GM23248 (cell line): ENCODE data around the gene ZDHHC16. TPM values are rescaled to one million over a fixed set of nuclear protein-coding genes. Genes with fewer than 3 reads are reported as not detected.

Experiments used
- DNase-seq: peaks from one replicate; pipeline ENCODE4 v3.0.0-alpha.2; 2015
- H2AFZ ChIP-seq: fragments of 200-600 bp; sonication (generic); 2 replicates; pipeline ENCODE4 v1.6.1; 2016; ENCODE audit warnings: antibody characterized with exemption
- H3F3A ChIP-seq: fragments of 200-600 bp; sonication (generic); 2 replicates; pipeline ENCODE4 v1.6.1; 2016; ENCODE audit warnings: mild to moderate bottlenecking, antibody characterized with exemption, mixed run types; ENCODE audit not compliant: insufficient read depth
- H3K27ac ChIP-seq: fragments of 200-600 bp; sonication (generic); 2 replicates; pipeline ENCODE4 v1.5.1; 2016; ENCODE audit warnings: mild to moderate bottlenecking
- H3K27me3 ChIP-seq: fragments of 200-600 bp; sonication (generic); replicated peaks from 2 replicates; pipeline ENCODE4 v1.6.1; 2016; ENCODE audit warnings: mild to moderate bottlenecking; ENCODE audit not compliant: insufficient read depth
- H3K36me3 ChIP-seq: fragments of 200-600 bp; sonication (generic); 2 replicates; pipeline ENCODE4 v1.6.1; 2016; ENCODE audit warnings: low read depth, mild to moderate bottlenecking
- H3K4me1 ChIP-seq: fragments of 200-600 bp; sonication (generic); 2 replicates; pipeline ENCODE4 v1.6.1; 2016; ENCODE audit warnings: mild to moderate bottlenecking; ENCODE audit not compliant: insufficient read depth
- H3K4me2 ChIP-seq: fragments of 200-600 bp; sonication (generic); one replicate; pipeline ENCODE4 v1.6.1; 2016; ENCODE audit warnings: mild to moderate bottlenecking; ENCODE audit not compliant: unreplicated experiment
- H3K4me3 ChIP-seq: fragments of 200-600 bp; sonication (generic); 2 replicates; pipeline ENCODE4 v1.5.1; 2016; ENCODE audit warnings: mild to moderate bottlenecking
- H3K79me2 ChIP-seq: fragments of 200-600 bp; sonication (generic); 2 replicates; pipeline ENCODE4 v1.6.1; 2016; ENCODE audit warnings: mild to moderate bottlenecking; ENCODE audit not compliant: insufficient read depth
- H3K9ac ChIP-seq: fragments of 200-600 bp; sonication (generic); 2 replicates; pipeline ENCODE4 v1.6.1; 2016; ENCODE audit warnings: mild to moderate bottlenecking
- H3K9me2 ChIP-seq: fragments of 200-600 bp; sonication (generic); 2 replicates; pipeline ENCODE4 v1.6.1; 2016; ENCODE audit warnings: mixed run types, mild to moderate bottlenecking, moderate library complexity; ENCODE audit not compliant: insufficient read depth
- H3K9me3 ChIP-seq: fragments of 200-600 bp; sonication (generic); one replicate; pipeline ENCODE4 v1.6.1; 2017; ENCODE audit warnings: low read depth
- H4K20me1 ChIP-seq: fragments of 200-600 bp; sonication (generic); 2 replicates; pipeline ENCODE4 v1.6.0; 2016; ENCODE audit not compliant: insufficient read depth
- EZH2 ChIP-seq: fragments of 200-600 bp; sonication (generic); IDR thresholded peaks from 2 replicates; pipeline ENCODE4 v1.6.1; 2018; ENCODE audit warnings: antibody characterized with exemption, mild to moderate bottlenecking; ENCODE audit not compliant: insufficient read depth, poor library complexity, severe bottlenecking
- EZH2phosphoT487 ChIP-seq: fragments of 200-600 bp; sonication (generic); IDR thresholded peaks from 2 replicates; pipeline ENCODE4 v1.6.1; 2018; ENCODE audit warnings: antibody characterized with exemption, moderate library complexity, mild to moderate bottlenecking, low read depth; ENCODE audit not compliant: insufficient read depth
- WGBS, 2 experiments: methylation state at CpG; one replicate each; pipeline ENCODE4 v1.1.6; 2015 to 2017; ENCODE audit warnings: low lambda C conversion rate in 2 of 2, low coverage in 1 of 2; ENCODE audit errors: missing lambda C conversion rate in 2 of 2; 5-methylcytosine and 5-hydroxymethylcytosine counted together
- in situ Hi-C: fragments of 300-500 bp; cut with MboI; formaldehyde crosslinking; loops from 2 replicates; pipeline ENCODE4 v1.15.0; 2020
- polyA plus RNA-seq: library from polyadenylated mRNA; unstranded; fragments of >200 nt; fragmentation: Nextera tagmentation; extraction: Ambion mirVana; gene quantifications from 2 replicates; pipeline ENCODE4 v1.2.1, GENCODE V29; 2016
- small RNA-seq: library from RNA; depleted of rRNA; stranded (forward); fragments of <200 nt; gene quantifications from one replicate; pipeline ENCODE3, GENCODE V24; 2014; ENCODE audit warnings: low read depth, low replicate concordance
- total RNA-seq: library from RNA; depleted of rRNA; stranded (reverse); fragments of >200 nt; shearing (Covaris generic); gene quantifications from 2 replicates; pipeline ENCODE4 v1.2.3, GENCODE V29; 2014; rRNA removed

ZDHHC16 gene
- total and polyA plus RNA-seq, 2 experiments from 2014 or later: 68.2 to 69.1 TPM

DNA sequence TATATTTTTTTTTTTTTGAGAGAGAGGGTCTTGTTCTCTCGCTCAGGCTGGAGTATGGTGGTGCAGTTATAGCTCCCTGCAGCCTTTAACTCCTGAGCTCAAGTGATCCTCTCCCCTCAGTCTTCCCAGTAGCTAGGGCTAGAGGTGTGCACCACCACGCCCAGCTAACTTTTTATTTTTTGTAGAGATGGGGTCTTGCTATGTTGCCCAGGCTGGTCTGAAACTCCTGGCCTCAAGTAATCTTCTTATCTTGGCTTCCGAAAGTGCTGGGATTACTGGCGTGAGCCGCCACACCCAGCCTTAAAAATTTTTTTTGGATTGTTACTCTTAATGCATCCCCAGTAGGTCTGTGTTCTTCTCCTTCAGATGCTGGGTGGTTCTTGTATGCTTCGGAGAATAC, 56.9 kb downstream of the ZDHHC16 start:
- Histone ChIP-seq H2AFZ (no peak overlapping the region), H3K9me2 (no peaks in the 10 kb centered on the region), H3K27ac (no peak overlapping the region), H3K36me3 (no peaks in the 10 kb centered on the region), H3K79me2 (peaks cover 82% of the 10 kb centered on the region), H4K20me1 (no peaks in the 10 kb centered on the region), H3K4me1 (peaks cover 9% of the 10 kb centered on the region), H3K9me3 (no peaks in the 10 kb centered on the region), H3K9ac (no peak overlapping the region), H3K27me3 (no peaks in the 10 kb centered on the region), H3K4me3 (no peak overlapping the region), H3F3A (peaks cover 9% of the 10 kb centered on the region), H3K4me2 (no peak overlapping the region)
- no peak for DNase-seq
- 91 to 93% methylated on average over 6 of the region's 6 CpGs for WGBS, 2 experiments
- in situ Hi-C loops: no loop called here
- no peak for TF ChIP-seq EZH2
- TF ChIP-seq EZH2phosphoT487: no peak

DNA sequence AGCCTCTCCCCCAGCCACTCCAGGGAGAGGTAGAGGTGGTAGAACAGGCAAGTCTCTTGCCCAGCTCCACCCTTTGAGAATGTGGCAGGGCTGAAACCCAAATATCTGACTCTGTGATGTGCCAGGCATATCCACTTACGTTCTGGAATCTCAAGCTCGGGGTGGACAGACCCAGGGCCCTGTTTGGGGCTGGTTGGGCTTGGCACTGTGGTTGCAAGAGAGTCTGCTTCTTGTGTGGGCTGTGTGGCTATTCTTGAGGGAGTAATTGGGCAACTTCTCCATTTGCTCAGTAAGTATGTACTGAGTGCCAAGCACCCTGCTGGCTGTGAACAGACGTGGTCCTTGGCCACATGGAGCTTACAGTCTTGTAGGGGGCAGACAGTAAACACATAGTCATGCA, 57.4 kb downstream of the ZDHHC16 start:
- no peaks in the 10 kb centered on the region for H3K27me3 ChIP-seq
- no peak overlapping the region for H3K4me3 ChIP-seq
- no peak overlapping the region for H3K9ac ChIP-seq
- H3K4me2 ChIP-seq: no peak overlapping the region
- TF ChIP-seq EZH2phosphoT487 (no peak), EZH2 (no peak)
- no peak overlapping the region for H3K27ac ChIP-seq
- H2AFZ ChIP-seq: no peak overlapping the region
- H3K36me3 ChIP-seq: no peaks in the 10 kb centered on the region
- no peaks in the 10 kb centered on the region for H3K9me2 ChIP-seq
- no peaks in the 10 kb centered on the region for H3K9me3 ChIP-seq
- 88 to 91% methylated on average over 3 of the region's 3 CpGs for WGBS, 2 experiments
- H3K79me2 ChIP-seq: peaks cover 87% of the 10 kb centered on the region
- peaks cover 7% of the 10 kb centered on the region for H3F3A ChIP-seq
- DNase-seq: no peak
- no peaks in the 10 kb centered on the region; the same call in 1 of the 2 replicates for H4K20me1 ChIP-seq
- peaks cover 14% of the 10 kb centered on the region for H3K4me1 ChIP-seq
- in situ Hi-C loops: no loop called here

DNA sequence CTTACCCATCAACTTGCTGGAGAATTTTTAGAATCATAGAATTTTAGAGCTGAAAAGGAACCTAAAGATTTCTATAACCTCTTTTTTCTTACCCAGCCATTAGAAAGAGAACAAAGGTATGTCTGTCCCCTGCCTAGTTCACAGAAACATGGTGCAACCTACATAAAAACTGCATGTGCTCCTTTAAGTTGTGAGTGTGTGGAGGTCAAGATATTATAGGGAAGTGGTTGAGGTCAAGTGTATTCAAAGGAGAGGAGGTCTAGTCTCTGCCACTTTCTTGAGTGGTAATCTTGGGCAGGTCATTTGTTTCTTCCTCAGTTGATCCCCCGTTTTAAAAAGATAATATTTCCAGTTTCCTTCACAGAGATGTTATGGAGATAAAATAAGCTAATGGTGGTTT, 59.2 kb downstream of the ZDHHC16 start:
- TF ChIP-seq EZH2phosphoT487: no peak
- no peak for TF ChIP-seq EZH2
- Histone ChIP-seq H3K9ac (no peak overlapping the region), H3F3A (peaks cover 4% of the 10 kb centered on the region), H3K4me1 (peaks cover 15% of the 10 kb centered on the region), H3K36me3 (no peaks in the 10 kb centered on the region), H3K9me2 (no peaks in the 10 kb centered on the region), H3K79me2 (peaks cover 99% of the 10 kb centered on the region), H3K4me3 (no peak overlapping the region), H3K27me3 (no peaks in the 10 kb centered on the region), H3K9me3 (no peaks in the 10 kb centered on the region), H4K20me1 (no peaks in the 10 kb centered on the region; the same call in 1 of the 2 replicates), H3K27ac (no peak overlapping the region), H2AFZ (no peak overlapping the region), H3K4me2 (no peak overlapping the region)
- WGBS, 2 experiments: 87 to 96% methylated on average over 1 of the region's 1 CpG
- in situ Hi-C loops: no loop called here
- no peak for DNase-seq

DNA sequence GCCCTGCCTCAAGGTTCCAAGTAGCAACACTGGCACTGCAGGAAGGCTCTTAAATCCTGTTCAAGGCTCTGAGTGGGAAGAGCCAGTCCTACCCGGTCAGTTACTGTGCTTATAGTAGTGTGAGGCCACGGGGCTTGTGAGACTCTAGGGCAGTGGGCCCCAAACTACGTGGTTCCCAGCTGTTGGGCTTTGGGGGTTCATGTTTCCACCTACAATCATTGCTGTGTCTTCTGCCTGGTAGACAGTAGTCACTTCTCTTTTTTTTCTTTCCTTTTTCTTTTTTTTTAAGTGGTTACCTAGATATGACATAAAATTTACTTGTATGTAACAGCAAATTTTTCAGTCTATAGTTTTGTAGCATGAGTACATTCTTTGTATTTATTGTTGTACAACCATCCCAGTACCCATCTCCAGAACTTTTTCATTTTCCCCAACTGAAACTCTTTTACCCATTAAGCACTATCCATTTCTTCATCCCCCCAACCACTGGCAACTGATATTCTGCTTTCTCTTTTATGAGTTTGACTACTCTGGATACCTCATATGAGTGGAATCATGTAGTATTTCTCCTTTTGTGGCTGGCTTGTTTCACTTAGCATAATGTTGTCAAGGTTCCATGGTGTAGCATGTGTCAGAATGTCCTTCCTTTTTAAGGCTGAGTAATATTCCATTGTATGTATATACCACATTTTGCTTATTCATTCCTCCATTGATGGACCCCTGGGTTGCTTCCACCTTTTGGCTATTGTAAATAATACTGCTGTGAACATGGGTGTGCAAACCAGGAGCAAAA, 60.4 kb downstream of the ZDHHC16 start:
- Histone ChIP-seq H3K9me2 (no peaks in the 10 kb centered on the region), H4K20me1 (no peaks in the 10 kb centered on the region; the same call in 1 of the 2 replicates), H3K9ac (no peak overlapping the region), H3F3A (peaks cover 3% of the 10 kb centered on the region; the same call in 1 of the 2 replicates), H3K9me3 (no peaks in the 10 kb centered on the region), H3K36me3 (no peaks in the 10 kb centered on the region), H3K27me3 (no peaks in the 10 kb centered on the region), H3K4me3 (no peak overlapping the region), H2AFZ (no peak overlapping the region), H3K4me1 (peaks cover 8% of the 10 kb centered on the region; the same call in 1 of the 2 replicates), H3K79me2 (peaks cover 99% of the 10 kb centered on the region), H3K4me2 (no peak overlapping the region), H3K27ac (no peak overlapping the region)
- no peak for DNase-seq
- WGBS, 2 experiments: 91 to 93% methylated on average over 3 of the region's 3 CpGs
- no peak for TF ChIP-seq EZH2phosphoT487
- in situ Hi-C loops: no loop called here

Small RNAs within 50 kb of the gene (small RNA-seq; reads per million reads assigned to genes)
- gene RF00019: not detected

Other genes starting within 250 kb of the ZDHHC16 start
- 5.0 and 5.1 TPM in 2 replicates for gene ARHGAP19, start 153.5 kb upstream of the ZDHHC16 start, total RNA-seq
- 1.9 and 2.2 TPM in 2 replicates for gene ARHGAP19, start 153.5 kb upstream of the ZDHHC16 start, polyA plus RNA-seq
- 1.6 and 1.8 TPM in 2 replicates for gene FRAT1, start 126.9 kb upstream of the ZDHHC16 start, total RNA-seq
- gene FRAT1, start 126.9 kb upstream of the ZDHHC16 start, polyA plus RNA-seq: 0.44 and 0.75 TPM in 2 replicates
- 10.3 and 16.3 TPM in 2 replicates for gene FRAT2, start 111.4 kb upstream of the ZDHHC16 start, total RNA-seq
- 1.6 and 2.8 TPM in 2 replicates for gene FRAT2, start 111.4 kb upstream of the ZDHHC16 start, polyA plus RNA-seq
- gene RRP12, start 44.8 kb upstream of the ZDHHC16 start, total RNA-seq: 17.1 and 17.7 TPM in 2 replicates
- gene RRP12, start 44.8 kb upstream of the ZDHHC16 start, polyA plus RNA-seq: 17.5 and 17.6 TPM in 2 replicates
- 1,144 and 1,237 TPM in 2 replicates for gene PGAM1, start 20.0 kb upstream of the ZDHHC16 start, total RNA-seq
- gene PGAM1, start 20.0 kb upstream of the ZDHHC16 start, polyA plus RNA-seq: 879 and 921 TPM in 2 replicates
- gene EXOSC1, start 169 bp upstream of the ZDHHC16 start, total RNA-seq: 22.1 and 46.8 TPM in 2 replicates
- gene EXOSC1, start 169 bp upstream of the ZDHHC16 start, polyA plus RNA-seq: 54.7 and 56.6 TPM in 2 replicates
- 89.7 and 116 TPM in 2 replicates for gene MMS19, start 52.2 kb downstream of the ZDHHC16 start, total RNA-seq
- gene MMS19, start 52.2 kb downstream of the ZDHHC16 start, polyA plus RNA-seq: 40.0 and 40.6 TPM in 2 replicates
- 16.2 and 20.8 TPM in 2 replicates for gene UBTD1, start 52.7 kb downstream of the ZDHHC16 start, total RNA-seq
- 27.2 and 29.8 TPM in 2 replicates for gene UBTD1, start 52.7 kb downstream of the ZDHHC16 start, polyA plus RNA-seq
- not detected in 2 replicates for gene ANKRD2, start 126.6 kb downstream of the ZDHHC16 start, total RNA-seq
- gene ANKRD2, start 126.6 kb downstream of the ZDHHC16 start, polyA plus RNA-seq: not detected in 2 replicates
- gene HOGA1, start 138.2 kb downstream of the ZDHHC16 start, total RNA-seq: 0.22 TPM in 1 of 2 replicates, not detected in the other
- 0.13 and 0.28 TPM in 2 replicates for gene HOGA1, start 138.2 kb downstream of the ZDHHC16 start, polyA plus RNA-seq
- gene C10orf62, start 143.5 kb downstream of the ZDHHC16 start, total RNA-seq: not detected in 2 replicates
- gene C10orf62, start 143.5 kb downstream of the ZDHHC16 start, polyA plus RNA-seq: not detected in 2 replicates
- 5.3 and 7.9 TPM in 2 replicates for gene MORN4, start 187.3 kb downstream of the ZDHHC16 start, total RNA-seq
- 19.8 and 22.2 TPM in 2 replicates for gene MORN4, start 187.3 kb downstream of the ZDHHC16 start, polyA plus RNA-seq
- gene PI4K2A, start 194.5 kb downstream of the ZDHHC16 start, total RNA-seq: 23.1 and 28.7 TPM in 2 replicates
- gene PI4K2A, start 194.5 kb downstream of the ZDHHC16 start, polyA plus RNA-seq: 16.1 and 16.6 TPM in 2 replicates
- 13.4 and 33.8 TPM in 2 replicates for gene AVPI1, start 241.1 kb downstream of the ZDHHC16 start, total RNA-seq
- gene AVPI1, start 241.1 kb downstream of the ZDHHC16 start, polyA plus RNA-seq: 30.5 and 31.4 TPM in 2 replicates